ENCODE data around the gene NR2C2.
A peak's percentile ranks its signal among the peaks of the same experiment; 100 is the strongest.

The NR2C2 gene

DNA sequence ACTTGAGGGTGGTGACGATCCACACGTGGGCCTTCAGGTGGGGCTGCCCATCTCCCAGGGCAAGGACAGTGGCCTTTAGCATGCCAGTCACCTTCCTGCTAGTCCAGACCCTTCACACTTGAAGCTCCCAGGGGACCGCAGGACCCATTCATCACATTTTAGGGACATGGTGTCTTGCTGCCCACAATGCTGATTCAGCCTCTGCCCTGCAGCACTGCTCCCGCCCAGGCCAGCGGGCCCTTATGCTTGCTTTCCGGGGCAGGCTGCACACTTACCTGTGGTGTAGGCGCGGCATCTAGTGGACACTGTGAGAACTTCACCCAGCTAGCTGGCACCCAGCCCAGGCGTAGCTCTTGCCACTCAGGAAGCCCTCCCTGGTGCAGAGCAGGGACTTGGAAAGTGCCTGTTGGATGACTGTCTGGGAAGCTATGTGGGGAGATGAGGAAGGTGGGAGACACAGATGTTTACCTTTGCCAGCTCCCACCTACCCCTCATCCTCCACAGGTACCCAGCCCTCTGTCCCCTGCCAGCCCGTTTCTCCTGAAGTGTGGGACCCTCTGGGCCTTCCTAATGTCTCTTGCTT, 26.3 kb upstream of the NR2C2 start:
- TF ChIP-seq TAF1 (IDR thresholded peaks at IDR 0.05; ENCODE audit: low read depth) (no peak), FOXM1 (IDR thresholded peaks at IDR 0.05; ENCODE audit: borderline replicate concordance, low read depth) (no peak), NFIC (IDR thresholded peaks at IDR 0.05) (peak; percentile 94), YY1 (IDR thresholded peaks at IDR 0.05; ENCODE audit: low read depth) (no peak), EP300 (IDR thresholded peaks at IDR 0.05; ENCODE audit: borderline replicate concordance) (no peak), TEAD4 (IDR thresholded peaks at IDR 0.05) (no peak), CEBPB (IDR thresholded peaks at IDR 0.05) (no peak), RAD21 (IDR thresholded peaks at IDR 0.05; ENCODE audit: low read depth) (peak; percentile 99)
- TF ChIP-seq, protein P1, sequence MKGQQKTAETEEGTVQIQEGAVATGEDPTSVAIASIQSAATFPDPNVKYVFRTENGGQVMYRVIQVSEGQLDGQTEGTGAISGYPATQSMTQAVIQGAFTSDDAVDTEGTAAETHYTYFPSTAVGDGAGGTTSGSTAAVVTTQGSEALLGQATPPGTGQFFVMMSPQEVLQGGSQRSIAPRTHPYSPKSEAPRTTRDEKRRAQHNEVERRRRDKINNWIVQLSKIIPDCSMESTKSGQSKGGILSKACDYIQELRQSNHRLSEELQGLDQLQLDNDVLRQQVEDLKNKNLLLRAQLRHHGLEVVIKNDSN (IDR thresholded peaks at IDR 0.05): no peak
- TF ChIP-seq, protein P2, sequence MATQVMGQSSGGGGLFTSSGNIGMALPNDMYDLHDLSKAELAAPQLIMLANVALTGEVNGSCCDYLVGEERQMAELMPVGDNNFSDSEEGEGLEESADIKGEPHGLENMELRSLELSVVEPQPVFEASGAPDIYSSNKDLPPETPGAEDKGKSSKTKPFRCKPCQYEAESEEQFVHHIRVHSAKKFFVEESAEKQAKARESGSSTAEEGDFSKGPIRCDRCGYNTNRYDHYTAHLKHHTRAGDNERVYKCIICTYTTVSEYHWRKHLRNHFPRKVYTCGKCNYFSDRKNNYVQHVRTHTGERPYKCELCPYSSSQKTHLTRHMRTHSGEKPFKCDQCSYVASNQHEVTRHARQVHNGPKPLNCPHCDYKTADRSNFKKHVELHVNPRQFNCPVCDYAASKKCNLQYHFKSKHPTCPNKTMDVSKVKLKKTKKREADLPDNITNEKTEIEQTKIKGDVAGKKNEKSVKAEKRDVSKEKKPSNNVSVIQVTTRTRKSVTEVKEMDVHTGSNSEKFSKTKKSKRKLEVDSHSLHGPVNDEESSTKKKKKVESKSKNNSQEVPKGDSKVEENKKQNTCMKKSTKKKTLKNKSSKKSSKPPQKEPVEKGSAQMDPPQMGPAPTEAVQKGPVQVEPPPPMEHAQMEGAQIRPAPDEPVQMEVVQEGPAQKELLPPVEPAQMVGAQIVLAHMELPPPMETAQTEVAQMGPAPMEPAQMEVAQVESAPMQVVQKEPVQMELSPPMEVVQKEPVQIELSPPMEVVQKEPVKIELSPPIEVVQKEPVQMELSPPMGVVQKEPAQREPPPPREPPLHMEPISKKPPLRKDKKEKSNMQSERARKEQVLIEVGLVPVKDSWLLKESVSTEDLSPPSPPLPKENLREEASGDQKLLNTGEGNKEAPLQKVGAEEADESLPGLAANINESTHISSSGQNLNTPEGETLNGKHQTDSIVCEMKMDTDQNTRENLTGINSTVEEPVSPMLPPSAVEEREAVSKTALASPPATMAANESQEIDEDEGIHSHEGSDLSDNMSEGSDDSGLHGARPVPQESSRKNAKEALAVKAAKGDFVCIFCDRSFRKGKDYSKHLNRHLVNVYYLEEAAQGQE (IDR thresholded peaks at IDR 0.05; ENCODE audit: low read depth): no peak
- TF ChIP-seq, protein P3, sequence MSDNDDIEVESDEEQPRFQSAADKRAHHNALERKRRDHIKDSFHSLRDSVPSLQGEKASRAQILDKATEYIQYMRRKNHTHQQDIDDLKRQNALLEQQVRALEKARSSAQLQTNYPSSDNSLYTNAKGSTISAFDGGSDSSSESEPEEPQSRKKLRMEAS (IDR thresholded peaks at IDR 0.05): no peak

DNA sequence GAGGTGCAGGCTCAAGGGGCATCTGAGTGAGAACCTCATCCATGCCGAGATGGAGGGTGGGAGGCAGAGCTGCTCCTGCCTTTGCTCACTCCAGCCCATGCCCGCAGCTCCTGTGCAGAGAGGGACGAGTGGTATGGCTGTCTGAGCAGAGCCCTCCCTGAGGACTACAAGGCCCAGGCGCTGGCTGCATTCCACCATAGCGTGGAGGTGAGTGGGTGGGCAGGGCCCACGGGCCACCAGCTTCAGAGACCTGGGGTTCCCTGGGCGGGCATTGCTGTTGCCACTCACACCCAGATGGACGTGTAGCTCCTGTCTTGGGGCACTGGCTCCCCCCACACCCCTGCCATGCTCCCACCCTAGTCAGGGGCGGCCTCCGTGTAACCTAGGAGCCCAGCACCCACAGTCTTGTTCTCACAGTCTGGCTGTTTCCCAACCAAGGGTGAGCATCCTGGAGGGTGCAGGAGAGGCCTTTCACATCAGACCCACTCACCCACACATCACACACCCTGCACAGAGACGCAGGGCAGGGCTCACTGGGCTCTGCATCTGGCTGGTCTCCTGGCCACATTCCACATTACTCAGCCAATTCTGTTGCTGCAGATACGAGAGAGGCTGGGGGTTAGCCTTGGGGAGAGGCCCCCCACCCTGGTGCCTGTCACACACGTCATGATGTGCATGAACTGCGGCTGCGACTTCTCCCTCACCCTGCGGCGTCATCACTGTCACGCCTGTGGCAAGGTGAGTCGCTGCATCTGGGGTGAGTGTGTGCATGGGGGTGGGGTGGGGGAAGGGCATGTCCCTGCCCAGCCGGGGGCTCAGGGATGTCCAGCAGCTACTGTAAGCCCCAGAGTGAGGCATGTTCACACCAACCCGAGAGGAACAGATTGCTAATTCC, 25.3 kb upstream of the NR2C2 start:
- TF ChIP-seq EGR1 (IDR thresholded peaks at IDR 0.05) (no peak), TEAD4 (IDR thresholded peaks at IDR 0.05) (no peak), FOXM1 (IDR thresholded peaks at IDR 0.05; ENCODE audit: borderline replicate concordance, low read depth) (no peak), ZBTB7A (IDR thresholded peaks at IDR 0.05; ENCODE audit: low read depth) (no peak), YY1 (IDR thresholded peaks at IDR 0.05; ENCODE audit: low read depth) (no peak), NFIC (IDR thresholded peaks at IDR 0.05) (no peak), CEBPB (IDR thresholded peaks at IDR 0.05) (no peak), RAD21 (IDR thresholded peaks at IDR 0.05; ENCODE audit: low read depth) (no peak), EP300 (IDR thresholded peaks at IDR 0.05; ENCODE audit: borderline replicate concordance) (no peak), TAF1 (IDR thresholded peaks at IDR 0.05; ENCODE audit: low read depth) (no peak), CREB1 (IDR thresholded peaks at IDR 0.05; ENCODE audit: low read depth) (no peak), TCF12 (IDR thresholded peaks at IDR 0.05; ENCODE audit: low read depth) (no peak)
- TF ChIP-seq, protein P3 (IDR thresholded peaks at IDR 0.05): no peak
- TF ChIP-seq, protein P1 (IDR thresholded peaks at IDR 0.05): no peak
- TF ChIP-seq, protein P2 (IDR thresholded peaks at IDR 0.05; ENCODE audit: low read depth): no peak

DNA sequence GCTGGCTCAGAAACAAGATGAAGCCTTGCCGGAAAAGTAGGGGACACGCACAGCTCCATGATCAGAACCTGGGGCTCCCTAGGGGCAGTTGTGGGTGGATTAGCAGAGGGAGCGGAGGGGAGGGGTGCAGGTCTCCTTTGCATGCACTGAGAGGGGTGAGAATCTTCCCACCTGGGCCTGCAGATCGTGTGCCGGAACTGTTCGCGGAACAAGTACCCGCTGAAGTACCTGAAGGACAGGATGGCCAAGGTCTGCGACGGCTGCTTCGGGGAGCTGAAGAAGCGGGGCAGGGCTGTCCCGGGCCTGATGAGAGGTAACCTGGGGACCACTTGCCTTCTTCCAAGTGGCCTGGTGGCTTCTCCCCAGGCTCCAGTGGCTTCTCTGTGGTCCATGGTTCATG, 24.5 kb upstream of the NR2C2 start:
- TF ChIP-seq, protein P2 (IDR thresholded peaks at IDR 0.05; ENCODE audit: low read depth): no peak
- TF ChIP-seq ZBTB7A (IDR thresholded peaks at IDR 0.05; ENCODE audit: low read depth): no peak
- TF ChIP-seq FOXM1 (IDR thresholded peaks at IDR 0.05; ENCODE audit: borderline replicate concordance, low read depth): no peak
- TF ChIP-seq, protein P1 (IDR thresholded peaks at IDR 0.05): no peak
- no peak for TF ChIP-seq EP300 (IDR thresholded peaks at IDR 0.05; ENCODE audit: borderline replicate concordance)
- TF ChIP-seq RAD21 (IDR thresholded peaks at IDR 0.05; ENCODE audit: low read depth): no peak
- no peak for TF ChIP-seq NFIC (IDR thresholded peaks at IDR 0.05)
- TF ChIP-seq CEBPB (IDR thresholded peaks at IDR 0.05): no peak
- no peak for TF ChIP-seq YY1 (IDR thresholded peaks at IDR 0.05; ENCODE audit: low read depth)
- no peak for TF ChIP-seq TEAD4 (IDR thresholded peaks at IDR 0.05)
- TF ChIP-seq, protein P3 (IDR thresholded peaks at IDR 0.05): no peak
- no peak for TF ChIP-seq TAF1 (IDR thresholded peaks at IDR 0.05; ENCODE audit: low read depth)
- TF ChIP-seq EGR1 (IDR thresholded peaks at IDR 0.05): no peak
